ENCODE measurements around the gene UGT3A2.

DNA sequence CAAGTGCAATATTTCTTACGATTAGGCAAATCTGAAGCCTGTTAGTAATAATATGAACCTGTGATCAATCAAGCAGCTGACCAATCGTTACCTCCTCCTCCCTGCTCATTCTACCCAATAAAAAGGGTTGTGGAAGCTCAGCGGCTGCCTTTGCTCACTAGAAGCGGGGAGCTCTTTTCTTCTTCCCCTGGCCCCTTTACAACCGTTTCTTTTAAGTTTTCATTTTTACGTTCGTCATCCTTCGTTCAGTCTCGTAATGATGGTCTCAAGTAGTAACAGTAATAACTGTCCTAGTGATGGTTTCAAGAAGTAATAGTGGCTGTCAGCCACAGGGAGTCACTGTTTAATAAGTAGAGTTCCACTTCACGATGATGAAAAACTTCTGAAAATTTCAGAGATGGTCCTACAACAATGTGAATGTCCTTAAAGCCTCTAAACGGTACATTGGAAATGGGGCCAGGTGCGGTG, 6.2 kb downstream of the UGT3A2 start:
- TF ChIP-seq CHD2 (IDR thresholded peaks at IDR 0.05; ENCODE audit: low read length, partially characterized antibody) = no peak
- TF ChIP-seq, protein P1, sequence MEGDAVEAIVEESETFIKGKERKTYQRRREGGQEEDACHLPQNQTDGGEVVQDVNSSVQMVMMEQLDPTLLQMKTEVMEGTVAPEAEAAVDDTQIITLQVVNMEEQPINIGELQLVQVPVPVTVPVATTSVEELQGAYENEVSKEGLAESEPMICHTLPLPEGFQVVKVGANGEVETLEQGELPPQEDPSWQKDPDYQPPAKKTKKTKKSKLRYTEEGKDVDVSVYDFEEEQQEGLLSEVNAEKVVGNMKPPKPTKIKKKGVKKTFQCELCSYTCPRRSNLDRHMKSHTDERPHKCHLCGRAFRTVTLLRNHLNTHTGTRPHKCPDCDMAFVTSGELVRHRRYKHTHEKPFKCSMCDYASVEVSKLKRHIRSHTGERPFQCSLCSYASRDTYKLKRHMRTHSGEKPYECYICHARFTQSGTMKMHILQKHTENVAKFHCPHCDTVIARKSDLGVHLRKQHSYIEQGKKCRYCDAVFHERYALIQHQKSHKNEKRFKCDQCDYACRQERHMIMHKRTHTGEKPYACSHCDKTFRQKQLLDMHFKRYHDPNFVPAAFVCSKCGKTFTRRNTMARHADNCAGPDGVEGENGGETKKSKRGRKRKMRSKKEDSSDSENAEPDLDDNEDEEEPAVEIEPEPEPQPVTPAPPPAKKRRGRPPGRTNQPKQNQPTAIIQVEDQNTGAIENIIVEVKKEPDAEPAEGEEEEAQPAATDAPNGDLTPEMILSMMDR (IDR thresholded peaks at IDR 0.05) = peak; percentile 38
